ENCODE results near the gene HNRNPLL.
A peak's percentile ranks its signal among the peaks of the same experiment; 100 is the strongest.

HNRNPLL gene

GRCh38 chr2:38605298-38605830 is 2.6 kb upstream of the HNRNPLL start:
- H3K36me3 ChIP-seq (ENCODE audit: control insufficient read depth in 2 of 2, insufficient read depth in 2 of 2, low read length in 2 of 2): no peaks in the 10 kb centered on the region
- no peak overlapping the region for H3K9ac ChIP-seq (ENCODE audit: low read depth in 1 of 2, low read length in 2 of 2)
- no peaks in the 10 kb centered on the region for H3K9me3 ChIP-seq (ENCODE audit: control insufficient read depth in 2 of 2, low read length in 2 of 2)
- H3K4me1 ChIP-seq (ENCODE audit: control insufficient read depth in 2 of 2, insufficient read depth in 2 of 2, low read length in 2 of 2): peaks cover under 1 to 8% of the 10 kb centered on the region in 2 donors
- no peaks in the 10 kb centered on the region for H3K27me3 ChIP-seq (ENCODE audit: control insufficient read depth in 2 of 2, insufficient read depth in 2 of 2, low read length in 2 of 2)
- H3K27ac ChIP-seq (ENCODE audit: low read depth in 2 of 2, low read length in 2 of 2): no peak overlapping the region
- no peak overlapping the region for H3K4me3 ChIP-seq (ENCODE audit: low read length in 2 of 2)

- no peaks in the 10 kb centered on the region for H3K36me3 ChIP-seq (ENCODE audit: control insufficient read depth in 2 of 2, insufficient read depth in 2 of 2, low read length in 2 of 2)
- peak overlapping the region; percentile 84 to 92 for H3K4me3 ChIP-seq (ENCODE audit: low read length in 2 of 2)
- peaks cover 10 to 14% of the 10 kb centered on the region in 2 donors for H3K4me1 ChIP-seq (ENCODE audit: control insufficient read depth in 2 of 2, insufficient read depth in 2 of 2, low read length in 2 of 2)
- no peaks in the 10 kb centered on the region for H3K27me3 ChIP-seq (ENCODE audit: control insufficient read depth in 2 of 2, insufficient read depth in 2 of 2, low read length in 2 of 2)
- H3K27ac ChIP-seq (ENCODE audit: low read depth in 2 of 2, low read length in 2 of 2): peak overlapping the region; percentile 82 to 98
- peak overlapping the region; percentile 66 to 96 for H3K9ac ChIP-seq (ENCODE audit: low read depth in 1 of 2, low read length in 2 of 2)
- no peaks in the 10 kb centered on the region for H3K9me3 ChIP-seq (ENCODE audit: control insufficient read depth in 2 of 2, low read length in 2 of 2)
These were observed 918 bp upstream of the HNRNPLL start for GRCh38 chr2:38603402-38604290.

- H3K27me3 ChIP-seq (ENCODE audit: control insufficient read depth in 2 of 2, insufficient read depth in 2 of 2, low read length in 2 of 2): no peaks in the 10 kb centered on the region
- no peaks in the 10 kb centered on the region for H3K36me3 ChIP-seq (ENCODE audit: control insufficient read depth in 2 of 2, insufficient read depth in 2 of 2, low read length in 2 of 2)
- no peaks in the 10 kb centered on the region for H3K9me3 ChIP-seq (ENCODE audit: control insufficient read depth in 2 of 2, low read length in 2 of 2)
- peak overlapping the region; percentile 74 to 96 for H3K9ac ChIP-seq (ENCODE audit: low read depth in 1 of 2, low read length in 2 of 2)
- peaks cover 10 to 14% of the 10 kb centered on the region in 2 donors for H3K4me1 ChIP-seq (ENCODE audit: control insufficient read depth in 2 of 2, insufficient read depth in 2 of 2, low read length in 2 of 2)
- H3K27ac ChIP-seq (ENCODE audit: low read depth in 2 of 2, low read length in 2 of 2): peak overlapping the region; percentile 98
- H3K4me3 ChIP-seq (ENCODE audit: low read length in 2 of 2): peak overlapping the region; percentile 83 to 84
These were observed 494 bp downstream of the HNRNPLL start for GRCh38 chr2:38602136-38602731.

- Histone ChIP-seq H3K9ac (ENCODE audit: low read depth in 1 of 2, low read length in 2 of 2) (peak overlapping the region; percentile 74 to 96), H3K27me3 (ENCODE audit: control insufficient read depth in 2 of 2, insufficient read depth in 2 of 2, low read length in 2 of 2) (no peaks in the 10 kb centered on the region), H3K4me3 (ENCODE audit: low read length in 2 of 2) (peak overlapping the region; percentile 83 to 84), H3K4me1 (ENCODE audit: control insufficient read depth in 2 of 2, insufficient read depth in 2 of 2, low read length in 2 of 2) (peaks cover 10 to 14% of the 10 kb centered on the region in 2 donors), H3K27ac (ENCODE audit: low read depth in 2 of 2, low read length in 2 of 2) (peak overlapping the region; percentile 98), H3K9me3 (ENCODE audit: control insufficient read depth in 2 of 2, low read length in 2 of 2) (no peaks in the 10 kb centered on the region), H3K36me3 (ENCODE audit: control insufficient read depth in 2 of 2, insufficient read depth in 2 of 2, low read length in 2 of 2) (no peaks in the 10 kb centered on the region)
These were observed 1.1 kb downstream of the HNRNPLL start for GRCh38 chr2:38601463-38602135.

- peak overlapping the region; percentile 83 to 84 for H3K4me3 ChIP-seq (ENCODE audit: low read length in 2 of 2)
- peaks cover 10 to 14% of the 10 kb centered on the region in 2 donors for H3K4me1 ChIP-seq (ENCODE audit: control insufficient read depth in 2 of 2, insufficient read depth in 2 of 2, low read length in 2 of 2)
- H3K9me3 ChIP-seq (ENCODE audit: control insufficient read depth in 2 of 2, low read length in 2 of 2): no peaks in the 10 kb centered on the region
- no peaks in the 10 kb centered on the region for H3K27me3 ChIP-seq (ENCODE audit: control insufficient read depth in 2 of 2, insufficient read depth in 2 of 2, low read length in 2 of 2)
- H3K27ac ChIP-seq (ENCODE audit: low read depth in 2 of 2, low read length in 2 of 2): peak overlapping the region; percentile 24 to 98
- peak overlapping the region; percentile 74 to 96 for H3K9ac ChIP-seq (ENCODE audit: low read depth in 1 of 2, low read length in 2 of 2)
- no peaks in the 10 kb centered on the region for H3K36me3 ChIP-seq (ENCODE audit: control insufficient read depth in 2 of 2, insufficient read depth in 2 of 2, low read length in 2 of 2)
These were observed 1.7 kb downstream of the HNRNPLL start for GRCh38 chr2:38600921-38601455.

- Histone ChIP-seq H3K9me3 (ENCODE audit: control insufficient read depth in 2 of 2, low read length in 2 of 2) (no peaks in the 10 kb centered on the region), H3K4me3 (ENCODE audit: low read length in 2 of 2) (peak overlapping the region; percentile 43 to 83), H3K36me3 (ENCODE audit: control insufficient read depth in 2 of 2, insufficient read depth in 2 of 2, low read length in 2 of 2) (no peaks in the 10 kb centered on the region), H3K4me1 (ENCODE audit: control insufficient read depth in 2 of 2, insufficient read depth in 2 of 2, low read length in 2 of 2) (peaks cover 10 to 14% of the 10 kb centered on the region in 2 donors), H3K9ac (ENCODE audit: low read depth in 1 of 2, low read length in 2 of 2) (peak overlapping the region; percentile 74 to 96), H3K27me3 (ENCODE audit: control insufficient read depth in 2 of 2, insufficient read depth in 2 of 2, low read length in 2 of 2) (no peaks in the 10 kb centered on the region), H3K27ac (ENCODE audit: low read depth in 2 of 2, low read length in 2 of 2) (peak overlapping the region; percentile 25 to 43)
These were observed 2.4 kb downstream of the HNRNPLL start for GRCh38 chr2:38600242-38600891.

- no peak overlapping the region for H3K27ac ChIP-seq (ENCODE audit: low read depth in 2 of 2, low read length in 2 of 2)
- H3K9me3 ChIP-seq (ENCODE audit: control insufficient read depth in 2 of 2, low read length in 2 of 2): no peaks in the 10 kb centered on the region
- H3K27me3 ChIP-seq (ENCODE audit: control insufficient read depth in 2 of 2, insufficient read depth in 2 of 2, low read length in 2 of 2): no peaks in the 10 kb centered on the region
- no peak overlapping the region for H3K9ac ChIP-seq (ENCODE audit: low read depth in 1 of 2, low read length in 2 of 2)
- peaks cover 10 to 14% of the 10 kb centered on the region in 2 donors for H3K4me1 ChIP-seq (ENCODE audit: control insufficient read depth in 2 of 2, insufficient read depth in 2 of 2, low read length in 2 of 2)
- H3K36me3 ChIP-seq (ENCODE audit: control insufficient read depth in 2 of 2, insufficient read depth in 2 of 2, low read length in 2 of 2): no peaks in the 10 kb centered on the region
- H3K4me3 ChIP-seq (ENCODE audit: low read length in 2 of 2): peak overlapping the region; percentile 33 to 83
These were observed 3.0 kb downstream of the HNRNPLL start for GRCh38 chr2:38599706-38600105.

- no peak overlapping the region for H3K9ac ChIP-seq (ENCODE audit: low read depth in 1 of 2, low read length in 2 of 2)
- H3K27ac ChIP-seq (ENCODE audit: low read depth in 2 of 2, low read length in 2 of 2): no peak overlapping the region
- peaks cover 10 to 14% of the 10 kb centered on the region in 2 donors for H3K4me1 ChIP-seq (ENCODE audit: control insufficient read depth in 2 of 2, insufficient read depth in 2 of 2, low read length in 2 of 2)
- H3K4me3 ChIP-seq (ENCODE audit: low read length in 2 of 2): peak overlapping the region in 1 of 2 donors; percentile 13
- no peaks in the 10 kb centered on the region for H3K36me3 ChIP-seq (ENCODE audit: control insufficient read depth in 2 of 2, insufficient read depth in 2 of 2, low read length in 2 of 2)
- no peaks in the 10 kb centered on the region for H3K9me3 ChIP-seq (ENCODE audit: control insufficient read depth in 2 of 2, low read length in 2 of 2)
- no peaks in the 10 kb centered on the region for H3K27me3 ChIP-seq (ENCODE audit: control insufficient read depth in 2 of 2, insufficient read depth in 2 of 2, low read length in 2 of 2)
These were observed 3.8 kb downstream of the HNRNPLL start for GRCh38 chr2:38598991-38599295.

GRCh38 chr2:38598200-38598990 is 4.3 kb downstream of the HNRNPLL start:
- no peak overlapping the region for H3K9ac ChIP-seq (ENCODE audit: low read depth in 1 of 2, low read length in 2 of 2)
- no peaks in the 10 kb centered on the region for H3K27me3 ChIP-seq (ENCODE audit: control insufficient read depth in 2 of 2, insufficient read depth in 2 of 2, low read length in 2 of 2)
- H3K4me1 ChIP-seq (ENCODE audit: control insufficient read depth in 2 of 2, insufficient read depth in 2 of 2, low read length in 2 of 2): peaks cover 10 to 14% of the 10 kb centered on the region in 2 donors
- peak overlapping the region in 1 of 2 donors; percentile 13 for H3K4me3 ChIP-seq (ENCODE audit: low read length in 2 of 2)
- no peak overlapping the region for H3K27ac ChIP-seq (ENCODE audit: low read depth in 2 of 2, low read length in 2 of 2)
- H3K9me3 ChIP-seq (ENCODE audit: control insufficient read depth in 2 of 2, low read length in 2 of 2): no peaks in the 10 kb centered on the region
- H3K36me3 ChIP-seq (ENCODE audit: control insufficient read depth in 2 of 2, insufficient read depth in 2 of 2, low read length in 2 of 2): no peaks in the 10 kb centered on the region
